ENCODE measurements around the gene TMEM255A. TPM values are rescaled to one million over a fixed set of nuclear protein-coding genes. Genes with fewer than 3 reads are reported as not detected.

The TMEM255A gene
- total and polyA plus RNA-seq, 2 experiments from 2014 or later: 0.21 to 0.28 TPM

GRCh38 chrX:120293015-120293414, 18.2 kb downstream of the TMEM255A start:
- Histone ChIP-seq H3K4me3 (no peak overlapping the region), H3K27ac (ENCODE audit: low read depth) (no peak overlapping the region), H3K9me2 (ENCODE audit: insufficient read depth) (no peaks in the 10 kb centered on the region), H3K4me2 (no peak overlapping the region), H3K4me1 (ENCODE audit: insufficient read depth) (no peaks in the 10 kb centered on the region), H2AFZ (no peak overlapping the region), H3K27me3 (ENCODE audit: insufficient read depth) (no peaks in the 10 kb centered on the region), H4K20me1 (replicated peaks; ENCODE audit: insufficient read depth) (no peaks in the 10 kb centered on the region), H3F3A (replicated peaks; ENCODE audit: low read depth) (no peaks in the 10 kb centered on the region), H3K36me3 (ENCODE audit: insufficient read depth) (no peaks in the 10 kb centered on the region), H3K79me2 (replicated peaks; ENCODE audit: insufficient read depth) (no peaks in the 10 kb centered on the region)
- TF ChIP-seq ZNF114 (CRISPR knock-in tag; IDR thresholded peaks at IDR 0.05): no peak
- TF ChIP-seq, protein P1, sequence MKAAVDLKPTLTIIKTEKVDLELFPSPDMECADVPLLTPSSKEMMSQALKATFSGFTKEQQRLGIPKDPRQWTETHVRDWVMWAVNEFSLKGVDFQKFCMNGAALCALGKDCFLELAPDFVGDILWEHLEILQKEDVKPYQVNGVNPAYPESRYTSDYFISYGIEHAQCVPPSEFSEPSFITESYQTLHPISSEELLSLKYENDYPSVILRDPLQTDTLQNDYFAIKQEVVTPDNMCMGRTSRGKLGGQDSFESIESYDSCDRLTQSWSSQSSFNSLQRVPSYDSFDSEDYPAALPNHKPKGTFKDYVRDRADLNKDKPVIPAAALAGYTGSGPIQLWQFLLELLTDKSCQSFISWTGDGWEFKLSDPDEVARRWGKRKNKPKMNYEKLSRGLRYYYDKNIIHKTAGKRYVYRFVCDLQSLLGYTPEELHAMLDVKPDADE (IDR thresholded peaks at IDR 0.05): no peak
- no peak for TF ChIP-seq POLR2AphosphoS5 (IDR thresholded peaks at IDR 0.05; ENCODE audit: low read depth)
- no peak for TF ChIP-seq STAT1 (IDR thresholded peaks at IDR 0.05; ENCODE audit: unreplicated experiment)
- TF ChIP-seq EZH2 (IDR thresholded peaks at IDR 0.05; ENCODE audit: low read depth, unreplicated experiment): no peak
- TF ChIP-seq CREB1 (CRISPR knock-in tag; IDR thresholded peaks at IDR 0.05; ENCODE audit: low read depth): no peak
- TF ChIP-seq JUNB (IDR thresholded peaks at IDR 0.05; ENCODE audit: unreplicated experiment): no peak
- TF ChIP-seq, protein P2, sequence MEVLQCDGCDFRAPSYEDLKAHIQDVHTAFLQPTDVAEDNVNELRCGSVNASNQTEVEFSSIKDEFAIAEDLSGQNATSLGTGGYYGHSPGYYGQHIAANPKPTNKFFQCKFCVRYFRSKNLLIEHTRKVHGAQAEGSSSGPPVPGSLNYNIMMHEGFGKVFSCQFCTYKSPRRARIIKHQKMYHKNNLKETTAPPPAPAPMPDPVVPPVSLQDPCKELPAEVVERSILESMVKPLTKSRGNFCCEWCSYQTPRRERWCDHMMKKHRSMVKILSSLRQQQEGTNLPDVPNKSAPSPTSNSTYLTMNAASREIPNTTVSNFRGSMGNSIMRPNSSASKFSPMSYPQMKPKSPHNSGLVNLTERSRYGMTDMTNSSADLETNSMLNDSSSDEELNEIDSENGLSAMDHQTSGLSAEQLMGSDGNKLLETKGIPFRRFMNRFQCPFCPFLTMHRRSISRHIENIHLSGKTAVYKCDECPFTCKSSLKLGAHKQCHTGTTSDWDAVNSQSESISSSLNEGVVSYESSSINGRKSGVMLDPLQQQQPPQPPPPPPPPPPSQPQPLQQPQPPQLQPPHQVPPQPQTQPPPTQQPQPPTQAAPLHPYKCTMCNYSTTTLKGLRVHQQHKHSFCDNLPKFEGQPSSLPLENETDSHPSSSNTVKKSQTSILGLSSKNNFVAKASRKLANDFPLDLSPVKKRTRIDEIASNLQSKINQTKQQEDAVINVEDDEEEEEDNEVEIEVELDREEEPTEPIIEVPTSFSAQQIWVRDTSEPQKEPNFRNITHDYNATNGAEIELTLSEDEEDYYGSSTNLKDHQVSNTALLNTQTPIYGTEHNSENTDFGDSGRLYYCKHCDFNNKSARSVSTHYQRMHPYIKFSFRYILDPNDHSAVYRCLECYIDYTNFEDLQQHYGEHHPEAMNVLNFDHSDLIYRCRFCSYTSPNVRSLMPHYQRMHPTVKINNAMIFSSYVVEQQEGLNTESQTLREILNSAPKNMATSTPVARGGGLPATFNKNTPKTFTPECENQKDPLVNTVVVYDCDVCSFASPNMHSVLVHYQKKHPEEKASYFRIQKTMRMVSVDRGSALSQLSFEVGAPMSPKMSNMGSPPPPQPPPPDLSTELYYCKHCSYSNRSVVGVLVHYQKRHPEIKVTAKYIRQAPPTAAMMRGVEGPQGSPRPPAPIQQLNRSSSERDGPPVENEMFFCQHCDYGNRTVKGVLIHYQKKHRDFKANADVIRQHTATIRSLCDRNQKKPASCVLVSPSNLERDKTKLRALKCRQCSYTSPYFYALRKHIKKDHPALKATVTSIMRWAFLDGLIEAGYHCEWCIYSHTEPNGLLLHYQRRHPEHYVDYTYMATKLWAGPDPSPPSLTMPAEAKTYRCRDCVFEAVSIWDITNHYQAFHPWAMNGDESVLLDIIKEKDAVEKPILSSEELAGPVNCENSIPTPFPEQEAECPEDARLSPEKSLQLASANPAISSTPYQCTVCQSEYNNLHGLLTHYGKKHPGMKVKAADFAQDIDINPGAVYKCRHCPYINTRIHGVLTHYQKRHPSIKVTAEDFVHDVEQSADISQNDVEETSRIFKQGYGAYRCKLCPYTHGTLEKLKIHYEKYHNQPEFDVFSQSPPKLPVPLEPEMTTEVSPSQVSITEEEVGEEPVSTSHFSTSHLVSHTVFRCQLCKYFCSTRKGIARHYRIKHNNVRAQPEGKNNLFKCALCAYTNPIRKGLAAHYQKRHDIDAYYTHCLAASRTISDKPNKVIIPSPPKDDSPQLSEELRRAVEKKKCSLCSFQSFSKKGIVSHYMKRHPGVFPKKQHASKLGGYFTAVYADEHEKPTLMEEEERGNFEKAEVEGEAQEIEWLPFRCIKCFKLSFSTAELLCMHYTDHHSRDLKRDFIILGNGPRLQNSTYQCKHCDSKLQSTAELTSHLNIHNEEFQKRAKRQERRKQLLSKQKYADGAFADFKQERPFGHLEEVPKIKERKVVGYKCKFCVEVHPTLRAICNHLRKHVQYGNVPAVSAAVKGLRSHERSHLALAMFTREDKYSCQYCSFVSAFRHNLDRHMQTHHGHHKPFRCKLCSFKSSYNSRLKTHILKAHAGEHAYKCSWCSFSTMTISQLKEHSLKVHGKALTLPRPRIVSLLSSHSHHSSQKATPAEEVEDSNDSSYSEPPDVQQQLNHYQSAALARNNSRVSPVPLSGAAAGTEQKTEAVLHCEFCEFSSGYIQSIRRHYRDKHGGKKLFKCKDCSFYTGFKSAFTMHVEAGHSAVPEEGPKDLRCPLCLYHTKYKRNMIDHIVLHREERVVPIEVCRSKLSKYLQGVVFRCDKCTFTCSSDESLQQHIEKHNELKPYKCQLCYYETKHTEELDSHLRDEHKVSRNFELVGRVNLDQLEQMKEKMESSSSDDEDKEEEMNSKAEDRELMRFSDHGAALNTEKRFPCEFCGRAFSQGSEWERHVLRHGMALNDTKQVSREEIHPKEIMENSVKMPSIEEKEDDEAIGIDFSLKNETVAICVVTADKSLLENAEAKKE (CRISPR knock-in tag; IDR thresholded peaks at IDR 0.05): no peak
- no peak for TF ChIP-seq ZNF331 (CRISPR knock-in tag; IDR thresholded peaks at IDR 0.05; ENCODE audit: low read depth)
- TF ChIP-seq EZH2phosphoT487 (IDR thresholded peaks at IDR 0.05; ENCODE audit: unreplicated experiment): no peak
- no peak for TF ChIP-seq NANOG (IDR thresholded peaks at IDR 0.05; ENCODE audit: borderline replicate concordance)
- TF ChIP-seq, protein P3, sequence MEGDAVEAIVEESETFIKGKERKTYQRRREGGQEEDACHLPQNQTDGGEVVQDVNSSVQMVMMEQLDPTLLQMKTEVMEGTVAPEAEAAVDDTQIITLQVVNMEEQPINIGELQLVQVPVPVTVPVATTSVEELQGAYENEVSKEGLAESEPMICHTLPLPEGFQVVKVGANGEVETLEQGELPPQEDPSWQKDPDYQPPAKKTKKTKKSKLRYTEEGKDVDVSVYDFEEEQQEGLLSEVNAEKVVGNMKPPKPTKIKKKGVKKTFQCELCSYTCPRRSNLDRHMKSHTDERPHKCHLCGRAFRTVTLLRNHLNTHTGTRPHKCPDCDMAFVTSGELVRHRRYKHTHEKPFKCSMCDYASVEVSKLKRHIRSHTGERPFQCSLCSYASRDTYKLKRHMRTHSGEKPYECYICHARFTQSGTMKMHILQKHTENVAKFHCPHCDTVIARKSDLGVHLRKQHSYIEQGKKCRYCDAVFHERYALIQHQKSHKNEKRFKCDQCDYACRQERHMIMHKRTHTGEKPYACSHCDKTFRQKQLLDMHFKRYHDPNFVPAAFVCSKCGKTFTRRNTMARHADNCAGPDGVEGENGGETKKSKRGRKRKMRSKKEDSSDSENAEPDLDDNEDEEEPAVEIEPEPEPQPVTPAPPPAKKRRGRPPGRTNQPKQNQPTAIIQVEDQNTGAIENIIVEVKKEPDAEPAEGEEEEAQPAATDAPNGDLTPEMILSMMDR (conservative IDR thresholded peaks at IDR 0.05; ENCODE audit: low read depth in 2 of 2): no peak
- TF ChIP-seq, protein P4, sequence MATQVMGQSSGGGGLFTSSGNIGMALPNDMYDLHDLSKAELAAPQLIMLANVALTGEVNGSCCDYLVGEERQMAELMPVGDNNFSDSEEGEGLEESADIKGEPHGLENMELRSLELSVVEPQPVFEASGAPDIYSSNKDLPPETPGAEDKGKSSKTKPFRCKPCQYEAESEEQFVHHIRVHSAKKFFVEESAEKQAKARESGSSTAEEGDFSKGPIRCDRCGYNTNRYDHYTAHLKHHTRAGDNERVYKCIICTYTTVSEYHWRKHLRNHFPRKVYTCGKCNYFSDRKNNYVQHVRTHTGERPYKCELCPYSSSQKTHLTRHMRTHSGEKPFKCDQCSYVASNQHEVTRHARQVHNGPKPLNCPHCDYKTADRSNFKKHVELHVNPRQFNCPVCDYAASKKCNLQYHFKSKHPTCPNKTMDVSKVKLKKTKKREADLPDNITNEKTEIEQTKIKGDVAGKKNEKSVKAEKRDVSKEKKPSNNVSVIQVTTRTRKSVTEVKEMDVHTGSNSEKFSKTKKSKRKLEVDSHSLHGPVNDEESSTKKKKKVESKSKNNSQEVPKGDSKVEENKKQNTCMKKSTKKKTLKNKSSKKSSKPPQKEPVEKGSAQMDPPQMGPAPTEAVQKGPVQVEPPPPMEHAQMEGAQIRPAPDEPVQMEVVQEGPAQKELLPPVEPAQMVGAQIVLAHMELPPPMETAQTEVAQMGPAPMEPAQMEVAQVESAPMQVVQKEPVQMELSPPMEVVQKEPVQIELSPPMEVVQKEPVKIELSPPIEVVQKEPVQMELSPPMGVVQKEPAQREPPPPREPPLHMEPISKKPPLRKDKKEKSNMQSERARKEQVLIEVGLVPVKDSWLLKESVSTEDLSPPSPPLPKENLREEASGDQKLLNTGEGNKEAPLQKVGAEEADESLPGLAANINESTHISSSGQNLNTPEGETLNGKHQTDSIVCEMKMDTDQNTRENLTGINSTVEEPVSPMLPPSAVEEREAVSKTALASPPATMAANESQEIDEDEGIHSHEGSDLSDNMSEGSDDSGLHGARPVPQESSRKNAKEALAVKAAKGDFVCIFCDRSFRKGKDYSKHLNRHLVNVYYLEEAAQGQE (IDR thresholded peaks at IDR 0.05; ENCODE audit: unreplicated experiment): no peak
- Mint-ChIP-seq H3K36me3 (ENCODE audit: low read depth) (no peaks in the 10 kb centered on the region), H3K27ac (no peak overlapping the region), H3K4me1 (peaks cover 2% of the 10 kb centered on the region; the same call in 1 of the 3 replicates), H3K9me3 (no peaks in the 10 kb centered on the region), H3K27me3 (ENCODE audit: insufficient read depth, low read depth, poor library complexity) (no peaks in the 10 kb centered on the region), H3K4me3 (no peak overlapping the region)
- DNase-seq (ENCODE audit: low spot score) (no peak), ATAC-seq (no peak)
